Measurements from ENCODE around the gene BCAS3. TPM values are rescaled to one million over a fixed set of nuclear protein-coding genes. Genes with fewer than 3 reads are reported as not detected.

BCAS3 gene
- 8.0 to 10.2 TPM (median 9.6 TPM) in 5 replicates for total RNA-seq (2022; extraction: Qiagen RNA extraction)

GRCh38 chr17:60677308-60678117, at the start of gene BCAS3:
BCAS3 (plus strand) TSS chr17:60677851.

GRCh38 chr17:61399131-61400065, 721.7 kb downstream of the BCAS3 start, which contains the start of gene TBX2:
TBX2 (plus strand) TSS chr17:61399843; CDS start chr17:61400177, 334 bp downstream.

Other genes starting within 250 kb of the BCAS3 start
- gene APPBP2, start 151.6 kb upstream of the BCAS3 start, total RNA-seq (2022; extraction: Qiagen RNA extraction), result 10.3 to 20.1 TPM (median 15.0 TPM) in 5 replicates
- 14.9 to 19.1 TPM (median 18.6 TPM) in 5 replicates for gene PPM1D, start 77.7 kb upstream of the BCAS3 start, total RNA-seq (2022; extraction: Qiagen RNA extraction)

All from A549 treated with dexamethasone at 1 μM for 4 hours (cell line).